Measurements from ENCODE around the gene HCFC1. TPM values are rescaled to one million over a fixed set of nuclear protein-coding genes. Genes with fewer than 3 reads are reported as not detected.
A peak's percentile ranks its signal among the peaks of the same experiment; 100 is the strongest.

Gene HCFC1
- total and polyA plus RNA-seq, 9 of the 15 experiments (the other 6 are each of a cell fraction or from before 2014, with no cell fraction given) = 2.8 to 133 (median 17.1) TPM

- no peak for TF ChIP-seq ZFP91 (CRISPR knock-in tag; IDR thresholded peaks at IDR 0.05)
- no peak for TF ChIP-seq ZNF146 (CRISPR knock-in tag; IDR thresholded peaks at IDR 0.05; ENCODE audit: unreplicated experiment)
- no peak for TF ChIP-seq GATA2 (CRISPR knock-in tag; IDR thresholded peaks at IDR 0.05)
- peak; percentile 39 to 42; a peak in 2 of 4 replicates for TF ChIP-seq NRF1 (conservative IDR thresholded peaks at IDR 0.05 in 1 of 2, IDR thresholded peaks at IDR 0.05 in 1 of 2)
- TF ChIP-seq TSHZ1 (CRISPR knock-in tag; IDR thresholded peaks at IDR 0.05) = no peak
- no peak for TF ChIP-seq ZNF347 (CRISPR knock-in tag; IDR thresholded peaks at IDR 0.05; ENCODE audit: low read depth)
- no peak for TF ChIP-seq HDAC6 (IDR thresholded peaks at IDR 0.05; ENCODE audit: low read depth, low read length)
- no peak; the same call in 1 of the 2 replicates for TF ChIP-seq ZBTB43 (CRISPR knock-in tag; IDR thresholded peaks at IDR 0.05)
- no peak for TF ChIP-seq ZNF830 (CRISPR knock-in tag; IDR thresholded peaks at IDR 0.05)
- TF ChIP-seq CBX1 (IDR thresholded peaks at IDR 0.05; ENCODE audit: low read depth) = no peak
- TF ChIP-seq ARID3B (CRISPR knock-in tag; IDR thresholded peaks at IDR 0.05; ENCODE audit: borderline replicate concordance) = no peak
- TF ChIP-seq PHF8 (IDR thresholded peaks at IDR 0.05; ENCODE audit: borderline replicate concordance, low read length) = no peak
- TF ChIP-seq ZFP1 (CRISPR knock-in tag; IDR thresholded peaks at IDR 0.05) = no peak
- no peak for TF ChIP-seq ZZZ3 (IDR thresholded peaks at IDR 0.05)
- no peak for TF ChIP-seq PATZ1 (CRISPR knock-in tag; IDR thresholded peaks at IDR 0.05; ENCODE audit: borderline replicate concordance)
- TF ChIP-seq POLR2AphosphoS2 (IDR thresholded peaks at IDR 0.05; ENCODE audit: low read length) = no peak
Observed at GRCh38 chrX:153900831-153901752, 70.5 kb downstream of the HCFC1 start (continued).
